ENCODE results near the gene SERPINA1.

The SERPINA1 gene

DNA sequence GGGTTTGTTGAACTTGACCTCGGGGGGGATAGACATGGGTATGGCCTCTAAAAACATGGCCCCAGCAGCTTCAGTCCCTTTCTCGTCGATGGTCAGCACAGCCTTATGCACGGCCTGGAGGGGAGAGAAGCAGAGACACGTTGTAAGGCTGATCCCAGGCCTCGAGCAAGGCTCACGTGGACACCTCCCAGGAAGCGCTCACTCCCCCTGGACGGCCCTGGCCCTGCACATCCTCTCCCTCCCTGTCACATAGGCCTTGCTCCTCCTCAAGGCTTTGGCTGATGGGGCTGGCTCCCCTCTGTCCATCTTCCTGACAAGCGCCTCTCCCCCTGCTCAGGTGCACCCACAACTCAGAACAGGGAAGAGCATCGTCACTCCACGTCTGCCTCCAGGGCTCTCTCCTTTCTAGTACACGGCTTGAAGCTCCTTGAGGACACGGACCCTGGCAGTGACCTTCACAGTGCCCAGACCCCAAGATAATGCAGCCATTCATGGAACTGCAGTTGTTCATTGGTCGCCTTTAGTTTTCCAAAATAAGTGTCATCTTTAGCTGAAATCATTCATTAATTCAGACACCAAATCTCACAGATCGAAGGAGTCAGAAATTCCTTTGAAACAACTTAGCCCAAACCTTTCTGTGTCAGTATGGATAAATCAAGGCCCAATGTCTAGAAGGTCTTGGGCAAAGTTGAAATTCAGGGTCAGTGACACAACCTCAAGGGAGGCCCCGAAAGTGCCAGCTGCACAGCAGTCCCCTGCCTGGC lies 9.7 kb downstream of the SERPINA1 start:
- FAIRE-seq (no peak), DNase-seq (ENCODE audit: insufficient read length, low spot score) (no peak)
- TF ChIP-seq, protein P1, sequence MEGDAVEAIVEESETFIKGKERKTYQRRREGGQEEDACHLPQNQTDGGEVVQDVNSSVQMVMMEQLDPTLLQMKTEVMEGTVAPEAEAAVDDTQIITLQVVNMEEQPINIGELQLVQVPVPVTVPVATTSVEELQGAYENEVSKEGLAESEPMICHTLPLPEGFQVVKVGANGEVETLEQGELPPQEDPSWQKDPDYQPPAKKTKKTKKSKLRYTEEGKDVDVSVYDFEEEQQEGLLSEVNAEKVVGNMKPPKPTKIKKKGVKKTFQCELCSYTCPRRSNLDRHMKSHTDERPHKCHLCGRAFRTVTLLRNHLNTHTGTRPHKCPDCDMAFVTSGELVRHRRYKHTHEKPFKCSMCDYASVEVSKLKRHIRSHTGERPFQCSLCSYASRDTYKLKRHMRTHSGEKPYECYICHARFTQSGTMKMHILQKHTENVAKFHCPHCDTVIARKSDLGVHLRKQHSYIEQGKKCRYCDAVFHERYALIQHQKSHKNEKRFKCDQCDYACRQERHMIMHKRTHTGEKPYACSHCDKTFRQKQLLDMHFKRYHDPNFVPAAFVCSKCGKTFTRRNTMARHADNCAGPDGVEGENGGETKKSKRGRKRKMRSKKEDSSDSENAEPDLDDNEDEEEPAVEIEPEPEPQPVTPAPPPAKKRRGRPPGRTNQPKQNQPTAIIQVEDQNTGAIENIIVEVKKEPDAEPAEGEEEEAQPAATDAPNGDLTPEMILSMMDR (IDR thresholded peaks at IDR 0.05; ENCODE audit: insufficient read depth, missing control alignments) = no peak

GRCh38 chr14:94377866-94378470 lies 10.4 kb downstream of the SERPINA1 start:
- DNase-seq (ENCODE audit: insufficient read length, low spot score) = no peak
- TF ChIP-seq, protein P1 (IDR thresholded peaks at IDR 0.05; ENCODE audit: insufficient read depth, missing control alignments) = no peak
- no peak for FAIRE-seq

GRCh38 chr14:94376976-94377865 lies 11.2 kb downstream of the SERPINA1 start:
- FAIRE-seq (no peak), DNase-seq (ENCODE audit: insufficient read length, low spot score) (no peak)
- TF ChIP-seq, protein P1 (IDR thresholded peaks at IDR 0.05; ENCODE audit: insufficient read depth, missing control alignments) = no peak

- TF ChIP-seq, protein P1 (IDR thresholded peaks at IDR 0.05; ENCODE audit: insufficient read depth, missing control alignments) = no peak
- FAIRE-seq (no peak), DNase-seq (ENCODE audit: insufficient read length, low spot score) (no peak)
Observed at GRCh38 chr14:94376108-94376975, 12.1 kb downstream of the SERPINA1 start.

GRCh38 chr14:94375552-94376107 lies 12.8 kb downstream of the SERPINA1 start:
- DNase-seq (ENCODE audit: insufficient read length, low spot score) (no peak), FAIRE-seq (no peak)
- TF ChIP-seq, protein P1 (IDR thresholded peaks at IDR 0.05; ENCODE audit: insufficient read depth, missing control alignments) = no peak

- TF ChIP-seq, protein P1 (IDR thresholded peaks at IDR 0.05; ENCODE audit: insufficient read depth, missing control alignments) = no peak
- DNase-seq (ENCODE audit: insufficient read length, low spot score) (no peak), FAIRE-seq (no peak)
Observed at GRCh38 chr14:94374749-94375260, 13.6 kb downstream of the SERPINA1 start.
